ENCODE results near the gene CFB. TPM values are rescaled to one million over a fixed set of nuclear protein-coding genes. Genes with fewer than 3 reads are reported as not detected.

Gene CFB
- total and polyA plus RNA-seq, 12 donors, result 0.78 to 166 (median 28.2) TPM

DNA sequence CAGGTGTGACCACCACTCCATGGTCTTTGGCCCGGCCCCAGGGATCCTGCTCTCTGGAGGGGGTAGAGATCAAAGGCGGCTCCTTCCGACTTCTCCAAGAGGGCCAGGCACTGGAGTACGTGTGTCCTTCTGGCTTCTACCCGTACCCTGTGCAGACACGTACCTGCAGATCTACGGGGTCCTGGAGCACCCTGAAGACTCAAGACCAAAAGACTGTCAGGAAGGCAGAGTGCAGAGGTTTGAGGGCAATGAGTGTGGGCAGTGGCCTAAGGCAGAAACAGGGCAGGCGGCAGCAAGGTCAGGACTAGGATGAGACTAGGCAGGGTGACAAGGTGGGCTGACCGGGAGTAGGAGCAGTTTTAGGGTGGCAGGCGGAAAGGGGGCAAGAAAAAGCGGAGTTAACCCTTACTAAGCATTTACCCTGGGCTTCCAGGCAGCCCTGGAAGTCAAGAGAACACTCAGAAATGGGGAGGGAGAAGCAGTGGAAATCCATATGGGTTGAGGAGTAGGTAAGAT is 533 bp downstream of the CFB start:
- Histone ChIP-seq H3K4me1 (replicated peaks in 1 of 2) (peaks cover 12 to 15% of the 10 kb centered on the region in 2 donors), H3K27ac (peak overlapping the region in 4 of 5 donors; percentile 58 to 94 (median 88)), H3K9me3 (replicated peaks in 1 of 3) (no peaks in the 10 kb centered on the region), H3K4me3 (peak overlapping the region in 1 of 4 donors; percentile 30), H3K27me3 (no peaks in the 10 kb centered on the region), H3K36me3 (replicated peaks in 1 of 2) (peaks cover 0 to 4% of the 10 kb centered on the region in 2 donors)
- intact Hi-C loops (cut with DNase I), result no loop called here
- 78 to 88% (median 83%) methylated on average over 11 of the region's 11 CpGs for WGBS, 4 donors
- TF ChIP-seq POLR2A (IDR thresholded peaks at IDR 0.05), result no peak
- TF ChIP-seq, protein P1, sequence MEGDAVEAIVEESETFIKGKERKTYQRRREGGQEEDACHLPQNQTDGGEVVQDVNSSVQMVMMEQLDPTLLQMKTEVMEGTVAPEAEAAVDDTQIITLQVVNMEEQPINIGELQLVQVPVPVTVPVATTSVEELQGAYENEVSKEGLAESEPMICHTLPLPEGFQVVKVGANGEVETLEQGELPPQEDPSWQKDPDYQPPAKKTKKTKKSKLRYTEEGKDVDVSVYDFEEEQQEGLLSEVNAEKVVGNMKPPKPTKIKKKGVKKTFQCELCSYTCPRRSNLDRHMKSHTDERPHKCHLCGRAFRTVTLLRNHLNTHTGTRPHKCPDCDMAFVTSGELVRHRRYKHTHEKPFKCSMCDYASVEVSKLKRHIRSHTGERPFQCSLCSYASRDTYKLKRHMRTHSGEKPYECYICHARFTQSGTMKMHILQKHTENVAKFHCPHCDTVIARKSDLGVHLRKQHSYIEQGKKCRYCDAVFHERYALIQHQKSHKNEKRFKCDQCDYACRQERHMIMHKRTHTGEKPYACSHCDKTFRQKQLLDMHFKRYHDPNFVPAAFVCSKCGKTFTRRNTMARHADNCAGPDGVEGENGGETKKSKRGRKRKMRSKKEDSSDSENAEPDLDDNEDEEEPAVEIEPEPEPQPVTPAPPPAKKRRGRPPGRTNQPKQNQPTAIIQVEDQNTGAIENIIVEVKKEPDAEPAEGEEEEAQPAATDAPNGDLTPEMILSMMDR (IDR thresholded peaks at IDR 0.05), result no peak
- DNase-seq, result no peak

DNA sequence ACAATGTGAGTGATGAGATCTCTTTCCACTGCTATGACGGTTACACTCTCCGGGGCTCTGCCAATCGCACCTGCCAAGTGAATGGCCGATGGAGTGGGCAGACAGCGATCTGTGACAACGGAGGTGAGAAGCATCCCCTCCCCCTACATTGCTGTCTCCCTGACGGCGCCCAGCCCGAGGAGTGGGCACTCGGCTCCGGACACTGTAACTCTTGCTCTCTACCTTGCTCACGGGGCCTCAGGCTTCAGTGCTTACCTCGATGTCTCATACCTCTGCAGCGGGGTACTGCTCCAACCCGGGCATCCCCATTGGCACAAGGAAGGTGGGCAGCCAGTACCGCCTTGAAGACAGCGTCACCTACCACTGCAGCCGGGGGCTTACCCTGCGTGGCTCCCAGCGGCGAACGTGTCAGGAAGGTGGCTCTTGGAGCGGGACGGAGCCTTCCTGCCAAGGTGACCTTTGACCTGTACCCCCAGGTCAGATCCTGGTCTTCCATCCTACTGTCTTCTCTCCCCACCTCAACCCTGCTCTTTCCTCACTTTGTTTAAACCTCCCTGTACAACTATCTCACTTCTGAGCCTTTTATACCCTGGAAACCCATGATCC is 1.3 kb downstream of the CFB start:
- intact Hi-C loops (cut with DNase I), result no loop called here
- Histone ChIP-seq H3K36me3 (replicated peaks in 1 of 2) (peaks cover 0 to 12% of the 10 kb centered on the region in 2 donors), H3K4me1 (replicated peaks in 1 of 2) (peaks cover 12 to 15% of the 10 kb centered on the region in 2 donors), H3K27me3 (no peaks in the 10 kb centered on the region), H3K27ac (peak overlapping the region in 1 of 5 donors; percentile 94), H3K4me3 (no peak overlapping the region), H3K9me3 (replicated peaks in 1 of 3) (no peaks in the 10 kb centered on the region)
- WGBS, 4 donors, result 75 to 86% (median 84%) methylated on average over 19 to 24 of the region's 24 CpGs
- no peak for DNase-seq
- TF ChIP-seq, protein P1 (IDR thresholded peaks at IDR 0.05), result no peak
- no peak for TF ChIP-seq POLR2A (IDR thresholded peaks at IDR 0.05)

DNA sequence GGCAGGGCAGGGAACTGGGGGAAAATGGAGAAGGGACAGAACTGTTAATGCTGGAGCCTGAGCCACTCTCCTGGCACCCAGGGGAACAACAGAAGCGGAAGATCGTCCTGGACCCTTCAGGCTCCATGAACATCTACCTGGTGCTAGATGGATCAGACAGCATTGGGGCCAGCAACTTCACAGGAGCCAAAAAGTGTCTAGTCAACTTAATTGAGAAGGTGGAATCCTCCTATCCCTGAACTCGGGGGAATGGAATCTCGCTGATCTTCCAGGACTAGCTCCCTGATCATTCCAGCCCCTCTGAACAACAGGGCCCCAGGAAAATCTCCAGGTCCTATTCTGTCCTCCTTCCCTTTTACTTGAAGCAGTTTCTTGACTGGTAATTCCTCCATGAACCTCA is 2.0 kb downstream of the CFB start:
- Histone ChIP-seq H3K36me3 (replicated peaks in 1 of 2) (peaks cover 0 to 19% of the 10 kb centered on the region in 2 donors), H3K27ac (no peak overlapping the region), H3K9me3 (replicated peaks in 1 of 3) (no peaks in the 10 kb centered on the region), H3K4me1 (replicated peaks in 1 of 2) (peaks cover 12 to 15% of the 10 kb centered on the region in 2 donors), H3K27me3 (no peaks in the 10 kb centered on the region), H3K4me3 (no peak overlapping the region)
- DNase-seq, result no peak
- intact Hi-C loops (cut with DNase I), result no loop called here
- no peak for TF ChIP-seq POLR2A (IDR thresholded peaks at IDR 0.05)
- TF ChIP-seq, protein P1 (IDR thresholded peaks at IDR 0.05), result no peak
- 76 to 87% (median 82%) methylated on average over 4 of the region's 4 CpGs for WGBS, 4 donors

DNA sequence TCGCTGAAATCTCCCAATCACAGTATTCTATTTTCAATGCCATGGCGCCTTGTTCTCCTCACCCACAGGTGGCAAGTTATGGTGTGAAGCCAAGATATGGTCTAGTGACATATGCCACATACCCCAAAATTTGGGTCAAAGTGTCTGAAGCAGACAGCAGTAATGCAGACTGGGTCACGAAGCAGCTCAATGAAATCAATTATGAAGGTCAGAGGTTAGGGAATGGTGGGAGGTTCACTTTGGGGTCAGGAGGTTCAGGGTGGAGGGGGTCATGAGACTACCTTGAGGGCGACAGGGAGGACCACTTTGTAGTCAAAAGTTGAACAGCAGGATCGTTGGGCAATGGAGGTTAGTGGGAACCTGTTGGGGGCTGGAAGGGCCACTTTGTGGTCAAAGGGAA is 2.4 kb downstream of the CFB start:
- 77 to 85% (median 80%) methylated on average over 5 of the region's 5 CpGs for WGBS, 4 donors
- Histone ChIP-seq H3K36me3 (replicated peaks in 1 of 2) (peaks cover 0 to 23% of the 10 kb centered on the region in 2 donors), H3K9me3 (replicated peaks in 1 of 3) (no peaks in the 10 kb centered on the region), H3K4me1 (replicated peaks in 1 of 2) (peaks cover 12 to 15% of the 10 kb centered on the region in 2 donors), H3K4me3 (no peak overlapping the region), H3K27me3 (no peaks in the 10 kb centered on the region), H3K27ac (no peak overlapping the region)
- no peak for DNase-seq
- no peak for TF ChIP-seq POLR2A (IDR thresholded peaks at IDR 0.05)
- intact Hi-C loops (cut with DNase I), result no loop called here
